Choroid plexus epithelial cell (primary cell): ENCODE data around the gene RADIL.
"Not testable (repeated sequence)": the region's sequence is repeated elsewhere in the genome, so short reads cannot be mapped to it uniquely, and the experiment has no call there.

Experiments
- DNase-seq: peaks from one replicate; pipeline ENCODE4 v3.0.0-alpha.2; 2010; ENCODE audit warnings: low read depth
- H3K4me3 ChIP-seq: 2 replicates; pipeline ENCODE4 v1.5.1; 2011; ENCODE audit warnings: low read depth, mild to moderate bottlenecking, control low read depth, low read length, moderate library complexity
- TF ChIP-seq, protein P1 (sequence below): conservative IDR thresholded peaks from 2 replicates; pipeline ENCODE4 v1.5.1; 2011; ENCODE audit warnings: low read depth, mild to moderate bottlenecking, control low read depth, inconsistent platforms, low read length, moderate library complexity

RADIL gene

DNA sequence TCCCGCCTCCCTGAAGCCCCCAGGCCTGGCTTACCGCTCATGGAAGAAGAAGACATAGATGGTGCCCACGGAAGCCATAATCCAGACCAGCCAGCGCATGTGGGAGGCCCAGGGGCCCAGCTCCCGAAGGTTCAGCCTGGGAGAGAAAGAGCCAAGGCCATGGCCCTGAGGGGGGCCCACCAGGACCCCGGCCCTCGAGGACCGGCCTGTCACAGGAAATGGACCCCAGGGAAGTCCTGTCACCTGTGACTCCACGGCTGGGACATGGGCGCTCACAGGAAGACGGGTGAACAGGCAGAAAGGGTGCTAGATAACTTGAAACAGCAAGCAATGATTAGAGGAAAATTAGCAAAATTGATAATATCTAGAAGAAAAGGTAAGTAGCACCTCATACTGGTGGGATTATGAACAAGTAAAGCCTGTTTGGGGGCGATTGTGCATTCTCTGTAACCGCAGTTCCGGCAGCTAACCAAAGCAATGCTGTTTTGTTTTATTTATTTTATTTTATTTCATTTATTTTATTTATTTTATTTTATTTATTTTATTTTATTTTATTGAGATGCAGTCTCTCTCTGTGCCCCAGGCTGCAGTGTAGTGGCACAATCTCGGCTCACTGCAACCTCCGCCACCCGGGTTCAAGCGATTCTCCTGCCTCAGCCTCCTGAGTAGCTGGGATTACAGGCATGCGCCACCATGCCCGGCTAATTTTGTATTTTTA is 27.8 kb upstream of the RADIL start:
- TF ChIP-seq, protein P1, sequence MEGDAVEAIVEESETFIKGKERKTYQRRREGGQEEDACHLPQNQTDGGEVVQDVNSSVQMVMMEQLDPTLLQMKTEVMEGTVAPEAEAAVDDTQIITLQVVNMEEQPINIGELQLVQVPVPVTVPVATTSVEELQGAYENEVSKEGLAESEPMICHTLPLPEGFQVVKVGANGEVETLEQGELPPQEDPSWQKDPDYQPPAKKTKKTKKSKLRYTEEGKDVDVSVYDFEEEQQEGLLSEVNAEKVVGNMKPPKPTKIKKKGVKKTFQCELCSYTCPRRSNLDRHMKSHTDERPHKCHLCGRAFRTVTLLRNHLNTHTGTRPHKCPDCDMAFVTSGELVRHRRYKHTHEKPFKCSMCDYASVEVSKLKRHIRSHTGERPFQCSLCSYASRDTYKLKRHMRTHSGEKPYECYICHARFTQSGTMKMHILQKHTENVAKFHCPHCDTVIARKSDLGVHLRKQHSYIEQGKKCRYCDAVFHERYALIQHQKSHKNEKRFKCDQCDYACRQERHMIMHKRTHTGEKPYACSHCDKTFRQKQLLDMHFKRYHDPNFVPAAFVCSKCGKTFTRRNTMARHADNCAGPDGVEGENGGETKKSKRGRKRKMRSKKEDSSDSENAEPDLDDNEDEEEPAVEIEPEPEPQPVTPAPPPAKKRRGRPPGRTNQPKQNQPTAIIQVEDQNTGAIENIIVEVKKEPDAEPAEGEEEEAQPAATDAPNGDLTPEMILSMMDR = no peak
- no peak for DNase-seq
- no peak overlapping the region for H3K4me3 ChIP-seq

DNA sequence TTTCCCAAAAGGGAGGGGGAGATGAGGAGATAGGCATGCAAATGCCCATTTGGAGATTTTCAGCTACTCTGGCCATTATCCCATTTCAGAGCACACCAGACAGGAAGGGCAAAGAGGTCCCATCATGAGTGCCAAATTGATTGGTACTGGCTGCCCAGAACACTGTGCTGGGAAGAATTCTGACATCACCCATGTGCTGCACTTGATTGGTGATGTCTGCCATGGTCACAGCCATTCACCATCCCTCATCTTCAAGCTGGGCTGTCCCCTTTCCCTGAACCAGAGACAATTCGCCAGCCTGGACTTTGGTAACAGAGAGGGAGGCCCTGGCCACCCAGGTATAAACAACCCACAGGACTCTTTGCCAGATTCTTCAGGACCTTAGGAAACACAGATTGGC is 23.2 kb upstream of the RADIL start:
- DNase-seq = no peak
- no peak overlapping the region for H3K4me3 ChIP-seq
- TF ChIP-seq, protein P1 = no peak

- DNase-seq = no peak
- no peak overlapping the region for H3K4me3 ChIP-seq
- TF ChIP-seq, protein P1 = no peak
These were observed 21.7 kb upstream of the RADIL start for GRCh38 chr7:4905171-4905570.

DNA sequence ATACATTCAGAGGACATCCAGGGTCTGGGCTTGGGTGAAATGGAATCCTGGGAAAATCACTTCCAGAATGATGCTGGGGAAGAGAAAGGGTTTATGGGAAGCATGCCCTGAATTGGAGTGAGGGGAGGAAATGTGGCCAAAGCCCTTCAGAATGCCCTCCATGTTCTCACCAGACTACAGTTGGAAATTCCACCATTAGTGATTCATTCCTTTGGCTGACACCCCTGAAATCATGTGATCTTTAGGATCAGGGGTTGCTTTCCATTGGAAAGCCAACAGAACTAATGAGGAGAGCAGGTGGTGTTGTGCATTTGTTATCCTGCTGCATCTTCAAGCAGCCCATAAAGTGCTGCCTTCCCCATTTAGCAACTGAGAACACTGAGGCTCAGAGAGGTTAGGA is 20.8 kb upstream of the RADIL start:
- TF ChIP-seq, protein P1 = no peak
- H3K4me3 ChIP-seq = no peak overlapping the region
- no peak for DNase-seq

DNA sequence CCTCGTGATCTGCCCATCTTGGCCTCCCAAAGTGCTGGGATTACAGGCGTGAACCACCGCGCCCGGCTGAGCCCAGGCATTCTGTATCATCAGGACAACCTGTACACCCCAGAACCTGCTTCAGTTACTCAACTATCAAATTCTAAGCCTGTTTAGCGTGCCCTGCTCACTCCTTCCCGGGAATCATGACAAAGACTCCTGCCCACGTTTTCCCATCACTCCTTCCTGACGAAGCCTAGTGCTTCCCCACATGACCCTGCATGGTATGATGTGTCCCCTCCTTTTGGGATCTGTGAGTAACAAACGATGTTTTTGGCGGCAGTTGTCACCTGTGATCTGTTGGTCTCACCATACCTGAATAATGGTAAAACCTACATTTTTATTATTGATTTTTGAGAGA is 12.2 kb upstream of the RADIL start:
- DNase-seq = no peak
- H3K4me3 ChIP-seq = no peak overlapping the region
- TF ChIP-seq, protein P1 = no peak

DNA sequence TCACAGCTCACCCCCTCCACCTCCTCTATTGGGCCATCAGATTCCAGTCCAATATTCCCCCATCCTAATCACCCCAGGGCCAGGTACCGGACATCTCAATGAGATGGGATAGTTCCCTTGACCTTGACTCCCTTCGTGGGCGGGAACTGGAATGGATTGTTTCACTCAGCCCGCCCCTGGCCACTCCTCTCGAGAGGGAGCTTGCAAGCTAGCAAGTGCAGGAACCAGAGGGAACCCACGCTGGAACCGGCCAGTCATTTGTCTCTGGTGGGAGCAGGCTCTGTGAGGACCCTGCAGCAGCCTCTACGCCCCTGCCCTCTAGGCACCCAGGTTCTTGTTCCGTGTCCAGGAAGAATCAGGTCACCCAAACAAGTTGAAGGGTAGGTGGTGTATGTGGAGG is 11.0 kb upstream of the RADIL start:
- no peak for DNase-seq
- H3K4me3 ChIP-seq = no peak overlapping the region
- TF ChIP-seq, protein P1 = no peak

GRCh38 chr7:4893929-4894475 is 10.5 kb upstream of the RADIL start:
- TF ChIP-seq, protein P1 = no peak
- no peak for DNase-seq

DNA sequence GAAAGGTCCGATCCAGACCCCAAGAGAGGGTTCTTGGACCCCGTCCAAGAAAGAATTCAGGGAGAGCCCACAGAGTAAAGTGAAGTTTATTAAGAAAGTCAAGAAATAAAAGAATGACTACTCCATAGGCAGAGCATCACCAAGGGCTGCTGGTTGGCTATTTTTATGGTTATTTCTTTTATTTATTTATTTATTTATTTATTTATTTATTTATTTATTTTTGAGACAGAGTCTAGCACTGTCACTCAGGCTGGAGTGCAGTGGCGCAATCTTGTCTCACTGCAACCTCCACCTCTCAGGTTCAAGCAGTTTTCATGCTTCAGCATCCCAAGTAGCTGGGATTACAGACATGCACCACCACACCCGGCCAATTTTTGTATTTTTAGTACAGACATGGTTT is 9.7 kb upstream of the RADIL start:
- not testable (repeated sequence) for DNase-seq, H3K4me3 ChIP-seq

More at GRCh38 chr7:4893929-4894475, 10.5 kb upstream of the RADIL start:
- H3K4me3 ChIP-seq = no peak overlapping the region

DNA sequence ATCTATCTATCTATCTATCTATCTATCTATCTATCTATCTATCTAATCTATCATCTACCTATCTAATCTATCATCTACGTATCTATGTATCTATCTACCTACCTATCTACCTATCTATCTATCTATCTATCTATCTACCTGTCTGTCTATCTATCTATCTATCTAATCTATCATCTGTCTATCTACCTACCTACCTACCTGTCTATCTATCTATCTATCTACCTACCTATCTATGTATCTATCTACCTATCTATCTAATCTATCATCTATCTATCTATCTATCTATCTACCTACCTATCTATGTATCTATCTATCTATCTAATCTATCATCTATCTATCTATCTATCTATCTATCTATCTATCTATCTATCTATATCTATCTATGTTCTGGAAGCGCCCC is 8.0 kb upstream of the RADIL start:
- not testable (repeated sequence) for DNase-seq, H3K4me3 ChIP-seq
